Endothelial cell of umbilical vein (primary cell): Measurements from ENCODE around the gene GEN1. TPM values are rescaled to one million over a fixed set of nuclear protein-coding genes. Genes with fewer than 3 reads are reported as not detected.

ENCODE experiments used
- BruUV-seq: library from RNA; stranded (reverse); fragments of 400-500 nt; replicated peaks from 2 replicates; lab custom pipeline; 2021; lab: Mats Ljungman, UMichigan
- CTCF ChIA-PET: fragments of 300-600, 350-600 bp; sonication (Branson Sonifier 250); formaldehyde crosslinking; loops from one replicate; lab custom pipeline; 2021; ENCODE audit warnings: antibody characterized with exemption, inconsistent platforms; lab: Charles Lee
- POLR2A ChIA-PET: fragments of 300-600, 350-600 bp; sonication (Branson Sonifier 250); formaldehyde crosslinking; loops from one replicate; lab custom pipeline; 2021; ENCODE audit warnings: antibody characterized with exemption, inconsistent platforms; lab: Charles Lee
- DNase-seq: peaks from one replicate; pipeline ENCODE4 v3.0.0-alpha.2; 2011; ENCODE audit warnings: low read depth, low spot score
- FAIRE-seq: peaks from 2 replicates; lab custom pipeline; 2011; peaks lifted over from hg19 to GRCh38; lab: Jason Lieb, UNC
- H2AFZ ChIP-seq: 2 replicates; pipeline ENCODE4 v1.6.0; 2012; ENCODE audit warnings: low read depth, low read length, control low read depth, inconsistent platforms
- H3K27ac ChIP-seq: 2 replicates; pipeline ENCODE4 v1.5.1; 2011; ENCODE audit warnings: low read depth, mild to moderate bottlenecking, control low read depth, low read length, moderate library complexity; ENCODE audit not compliant: insufficient read depth
- H3K27me3 ChIP-seq, 2 experiments: 2 replicates each; pipeline versions ENCODE4 v1.6.0 to v1.6.1; 2011; ENCODE audit warnings: low read length in 2 of 2, mixed read lengths in 1 of 2; ENCODE audit not compliant: control insufficient read depth in 2 of 2, insufficient read depth in 2 of 2
- H3K36me3 ChIP-seq, 2 experiments: 2 replicates in 1 of 2; 3 replicates in 1 of 2; pipeline ENCODE4 v1.5.1; 2011; ENCODE audit warnings: low read length in 2 of 2, mild to moderate bottlenecking in 1 of 2, moderate library complexity in 1 of 2; ENCODE audit not compliant: control insufficient read depth in 2 of 2, insufficient read depth in 2 of 2; ENCODE audit errors: extremely low read depth in 1 of 2
- H3K4me1 ChIP-seq: 3 replicates; pipeline ENCODE4 v1.5.1; 2011; ENCODE audit warnings: mild to moderate bottlenecking, low read length; ENCODE audit not compliant: control insufficient read depth, insufficient read depth; ENCODE audit errors: extremely low read depth
- H3K4me2 ChIP-seq: 2 replicates; pipeline ENCODE4 v1.6.1; 2011; ENCODE audit warnings: low read length, control low read depth, mixed read lengths; ENCODE audit not compliant: insufficient read depth
- H3K4me3 ChIP-seq, 3 experiments: fragments of 200-600 bp in 1 of 3; sonication (generic), shearing (Covaris generic) in 1 of 3; replicated peaks in 1 of 3; 2 replicates each; pipeline ENCODE4 v1.5.1; 2011 to 2016; ENCODE audit warnings: control low read depth in 3 of 3, low read length in 3 of 3, mild to moderate bottlenecking in 2 of 3, inconsistent platforms in 1 of 3, low read depth in 1 of 3, moderate library complexity in 1 of 3; ENCODE audit not compliant: insufficient read depth in 1 of 3
- H3K79me2 ChIP-seq: 2 replicates; pipeline ENCODE4 v1.6.0; 2012; ENCODE audit warnings: low read length, inconsistent platforms; ENCODE audit not compliant: control insufficient read depth, insufficient read depth
- H3K9ac ChIP-seq: replicated peaks from 2 replicates; pipeline ENCODE3; 2011; ENCODE audit warnings: low read length, control low read depth; ENCODE audit not compliant: insufficient read depth; ENCODE audit errors: extremely low read depth
- H3K9me1 ChIP-seq: replicated peaks from 3 replicates; pipeline ENCODE4 v1.6.0; 2011; ENCODE audit warnings: mild to moderate bottlenecking, low read length; ENCODE audit not compliant: control insufficient read depth, insufficient read depth; ENCODE audit errors: extremely low read depth
- H3K9me3 ChIP-seq: replicated peaks from 2 replicates; pipeline ENCODE4 v1.5.1; 2012; ENCODE audit warnings: low read length, inconsistent platforms; ENCODE audit not compliant: control insufficient read depth, insufficient read depth
- H4K20me1 ChIP-seq: replicated peaks from 2 replicates; pipeline ENCODE3; 2011; ENCODE audit warnings: mild to moderate bottlenecking, low read length; ENCODE audit not compliant: control insufficient read depth, insufficient read depth; ENCODE audit errors: extremely low read depth
- FOS ChIP-seq: IDR thresholded peaks from 2 replicates; pipeline ENCODE4 v1.6.1; 2011; ENCODE audit warnings: mild to moderate bottlenecking, low read length, moderate library complexity, borderline replicate concordance; ENCODE audit not compliant: insufficient read depth
- GATA2 ChIP-seq: IDR thresholded peaks from 2 replicates; pipeline ENCODE4 v1.7.0; 2011; ENCODE audit warnings: low read depth, mild to moderate bottlenecking, moderate library complexity, mixed read lengths, low read length; ENCODE audit not compliant: insufficient read length, insufficient read depth
- JUN ChIP-seq: IDR thresholded peaks from 2 replicates; pipeline ENCODE4 v1.6.1; 2011; ENCODE audit warnings: borderline replicate concordance, low read depth; ENCODE audit not compliant: insufficient read length, insufficient read depth
- POLR2A ChIP-seq: IDR thresholded peaks from 2 replicates; pipeline ENCODE4 v1.6.1; 2012; ENCODE audit warnings: low read depth, mild to moderate bottlenecking, control low read depth, low read length
- POLR2AphosphoS5 ChIP-seq: IDR thresholded peaks from 2 replicates; pipeline ENCODE4 v1.6.1; 2012; ENCODE audit warnings: low read depth, mild to moderate bottlenecking, control low read depth, low read length, moderate library complexity; ENCODE audit not compliant: insufficient read depth
- dilution Hi-C: fragments of 300-500 bp; cut with MboI; formaldehyde crosslinking; loops from one replicate; pipeline ENCODE4 v1.15.0; 2019; ENCODE audit warnings: low sequenced_read_pairs; ENCODE audit not compliant: extremely low pct_ligation_motif_present
- intact Hi-C: fragments of 100-400 bp; cut with micrococcal nuclease; formaldehyde crosslinking; loops from one replicate; pipeline ENCODE4 v1.10.0; 2022
- polyA plus RNA-seq, 4 experiments: library from polyadenylated mRNA; depleted of rRNA in 3 of 4; stranded (reverse) in 3 of 4; unstranded in 1 of 4; fragments of >200 nt; gene quantifications; 2 replicates each; pipeline versions ENCODE4 v1.2.1 to v1.2.3, GENCODE V29; 2011 to 2012; ENCODE audit warnings: missing spikeins in 1 of 4
- total RNA-seq: library from RNA; stranded (reverse); gene quantifications from 2 replicates; pipeline ENCODE4 v1.2.3, GENCODE V29; 2021
- TF ChIP-seq, protein P1 (sequence below): IDR thresholded peaks from 2 replicates; pipeline ENCODE4 v1.6.1; 2011; ENCODE audit not compliant: insufficient read depth, insufficient read length
- TF ChIP-seq, protein P2 (sequence below), 2 donors: IDR thresholded peaks; 1 replicate in 1 of 2; 2 replicates in 1 of 2; pipeline ENCODE4 v1.5.1; 2011; ENCODE audit warnings: low read length in 2 of 2, mild to moderate bottlenecking in 2 of 2, moderate library complexity in 2 of 2, control low read depth in 1 of 2, inconsistent platforms in 1 of 2, low read depth in 1 of 2; ENCODE audit not compliant: insufficient read depth in 1 of 2; ENCODE audit errors: extremely low read depth in 1 of 2

The GEN1 gene
- total and polyA plus RNA-seq, 2 donors (not counting 3 experiments of a cell fraction or from before 2014, with no cell fraction given) = 8.1 to 29.6 TPM

DNA sequence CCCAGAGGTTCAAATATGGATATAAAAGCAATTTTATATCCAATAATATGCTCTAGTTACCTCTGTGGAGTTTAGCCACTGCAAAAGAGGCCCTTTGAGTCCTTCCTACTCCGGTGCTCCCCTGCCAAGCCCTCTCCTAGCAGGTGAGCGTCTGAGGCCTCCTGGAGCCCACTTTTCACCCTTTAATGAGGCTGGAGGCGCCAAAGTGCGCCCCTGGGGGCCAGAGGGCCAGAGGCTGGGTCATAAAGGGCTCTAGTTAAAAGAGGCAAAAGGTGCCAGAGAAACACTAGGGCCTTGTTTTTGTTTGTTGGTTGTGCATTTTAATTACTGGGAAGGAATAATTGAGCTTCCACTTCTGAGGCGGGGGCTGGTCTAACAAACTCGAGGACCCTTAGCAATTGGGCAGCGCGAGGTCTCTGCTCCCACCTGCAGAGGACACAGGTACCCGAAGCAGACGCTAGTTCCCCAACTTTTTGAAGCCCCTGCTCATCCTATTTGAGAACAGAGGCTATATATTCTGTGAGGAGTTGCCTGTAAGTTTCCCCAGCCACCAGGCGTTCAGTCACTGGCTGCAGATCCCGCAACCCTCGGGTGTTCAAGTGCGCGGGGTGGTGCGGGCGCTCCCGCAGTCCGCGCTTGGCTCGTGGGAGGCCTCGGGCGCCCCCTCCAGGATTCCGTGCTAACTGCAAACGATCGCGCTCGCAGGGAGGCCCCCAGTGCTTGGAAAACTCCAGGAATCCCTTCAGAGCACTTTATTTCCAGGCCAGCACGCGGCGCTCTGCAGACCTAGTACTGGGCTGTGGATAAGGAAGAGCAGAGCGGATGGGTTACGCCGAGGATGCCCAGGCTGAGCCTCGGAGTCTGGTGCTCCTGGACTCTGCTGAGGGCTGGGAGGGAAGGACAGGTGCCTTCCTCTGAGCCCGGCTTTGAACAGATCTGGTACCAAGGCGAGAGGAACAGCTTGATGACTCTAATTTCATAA is 76.4 kb downstream of the GEN1 start:
- Histone ChIP-seq H2AFZ (peak overlapping the region; percentile 44), H3K36me3 (no peaks in the 10 kb centered on the region), H3K9me1 (no peaks in the 10 kb centered on the region), H3K79me2 (no peaks in the 10 kb centered on the region), H3K9me3 (no peaks in the 10 kb centered on the region), H3K9ac (no peak overlapping the region), H3K27ac (no peak overlapping the region), H3K4me3 (no peak overlapping the region), H3K4me2 (peak overlapping the region; percentile 31), H3K27me3 (peaks cover 8 to 30% of the 10 kb centered on the region in 2 experiments), H4K20me1 (no peaks in the 10 kb centered on the region), H3K4me1 (no peaks in the 10 kb centered on the region)
- intact Hi-C loops (loop anchor here (1.0 to 5.0 kb wide), 5 partner anchors 39 to 358 kb away; partner anchors contain the start of gene GEN1), dilution Hi-C loops (no loop called here)
- peak; percentile 86 for FAIRE-seq
- TF ChIP-seq POLR2A (no peak), GATA2 (no peak), FOS (no peak), JUN (no peak), POLR2AphosphoS5 (no peak)
- TF ChIP-seq, protein P1, sequence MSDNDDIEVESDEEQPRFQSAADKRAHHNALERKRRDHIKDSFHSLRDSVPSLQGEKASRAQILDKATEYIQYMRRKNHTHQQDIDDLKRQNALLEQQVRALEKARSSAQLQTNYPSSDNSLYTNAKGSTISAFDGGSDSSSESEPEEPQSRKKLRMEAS = no peak
- TF ChIP-seq, protein P2, sequence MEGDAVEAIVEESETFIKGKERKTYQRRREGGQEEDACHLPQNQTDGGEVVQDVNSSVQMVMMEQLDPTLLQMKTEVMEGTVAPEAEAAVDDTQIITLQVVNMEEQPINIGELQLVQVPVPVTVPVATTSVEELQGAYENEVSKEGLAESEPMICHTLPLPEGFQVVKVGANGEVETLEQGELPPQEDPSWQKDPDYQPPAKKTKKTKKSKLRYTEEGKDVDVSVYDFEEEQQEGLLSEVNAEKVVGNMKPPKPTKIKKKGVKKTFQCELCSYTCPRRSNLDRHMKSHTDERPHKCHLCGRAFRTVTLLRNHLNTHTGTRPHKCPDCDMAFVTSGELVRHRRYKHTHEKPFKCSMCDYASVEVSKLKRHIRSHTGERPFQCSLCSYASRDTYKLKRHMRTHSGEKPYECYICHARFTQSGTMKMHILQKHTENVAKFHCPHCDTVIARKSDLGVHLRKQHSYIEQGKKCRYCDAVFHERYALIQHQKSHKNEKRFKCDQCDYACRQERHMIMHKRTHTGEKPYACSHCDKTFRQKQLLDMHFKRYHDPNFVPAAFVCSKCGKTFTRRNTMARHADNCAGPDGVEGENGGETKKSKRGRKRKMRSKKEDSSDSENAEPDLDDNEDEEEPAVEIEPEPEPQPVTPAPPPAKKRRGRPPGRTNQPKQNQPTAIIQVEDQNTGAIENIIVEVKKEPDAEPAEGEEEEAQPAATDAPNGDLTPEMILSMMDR (IDR thresholded peaks at IDR 0.05; ENCODE audit: extremely low read depth in 1 of 2, insufficient read depth in 1 of 2, low read depth in 1 of 2, low read length in 2 of 2) = peak; percentile 95 to 98
- POLR2A ChIA-PET = no interaction called here
- CTCF ChIA-PET = interaction anchor here (0.9 to 5.5 kb wide), 11 partner anchors 9 to 185 kb away, joined by 3 to 24 read pairs (median 4); no protein-coding TSS in a partner anchor
- peak; percentile 89 for DNase-seq
- BruUV-seq = no TSS peak
